ENCODE results near the gene NFIC.

NFIC gene

GRCh38 chr19:3471954-3472655 is 105.7 kb downstream of the NFIC start:
- DNase-seq = no peak

DNA sequence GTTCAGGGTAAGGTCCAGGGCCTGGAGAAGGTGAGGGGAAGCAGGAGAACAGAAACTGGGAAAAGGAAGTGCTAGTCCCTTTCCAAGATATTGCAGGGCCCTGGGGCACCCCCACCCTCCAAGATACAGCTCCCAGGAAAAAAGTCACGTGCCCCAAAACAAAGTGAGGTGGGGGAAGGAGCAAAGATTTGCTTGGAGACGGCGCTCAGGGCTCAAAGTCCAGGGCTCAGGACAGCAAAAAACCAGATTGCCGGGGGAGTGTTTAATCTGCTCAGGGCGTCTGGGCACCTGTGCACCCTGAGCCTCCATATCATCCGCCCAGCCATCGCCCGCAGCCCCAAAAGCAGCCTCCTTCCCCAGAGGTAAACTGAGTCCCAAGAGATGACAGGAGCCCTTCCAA is 107.6 kb downstream of the NFIC start:
- no peak for DNase-seq

- no peak for DNase-seq
Measured at GRCh38 chr19:3474614-3475013, 108.2 kb downstream of the NFIC start.

DNA sequence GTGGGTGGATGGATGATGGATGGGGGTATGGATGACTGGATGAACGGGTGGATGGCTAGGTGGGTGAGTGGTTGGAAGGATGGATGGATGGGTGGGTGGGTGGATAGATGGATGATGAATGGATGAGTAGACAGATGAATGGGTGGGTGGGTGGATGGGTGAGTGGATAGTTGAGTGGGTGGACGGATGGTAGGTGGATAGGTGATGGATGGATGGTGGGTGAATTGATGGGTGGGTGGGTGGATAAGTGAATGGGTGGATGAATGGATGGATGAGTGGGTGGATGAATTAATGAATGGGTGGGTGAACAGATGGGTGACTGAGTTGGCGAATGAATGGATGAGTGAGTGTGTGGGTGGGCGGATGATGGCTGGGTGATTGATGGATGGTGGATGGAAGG is 109.1 kb downstream of the NFIC start:
- DNase-seq = no peak

DNA sequence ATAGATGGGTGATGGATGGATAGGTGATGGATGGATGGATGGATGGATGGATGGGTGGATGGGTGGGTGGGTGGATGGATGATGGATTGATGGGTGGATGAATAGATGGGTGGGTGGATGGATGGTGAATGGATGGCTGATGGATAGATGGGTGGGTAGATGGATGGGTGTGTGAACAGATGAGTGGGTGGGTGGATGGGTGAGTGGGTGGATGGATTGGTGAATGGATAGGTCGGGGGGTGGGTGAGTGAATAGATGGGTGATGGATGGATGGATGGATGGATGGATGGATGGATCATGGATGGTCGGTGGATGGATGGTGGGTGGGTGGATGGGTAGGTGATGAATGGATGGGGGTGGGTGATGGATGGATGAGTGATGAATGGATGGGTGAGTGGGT is 110.4 kb downstream of the NFIC start:
- no peak for DNase-seq

DNA sequence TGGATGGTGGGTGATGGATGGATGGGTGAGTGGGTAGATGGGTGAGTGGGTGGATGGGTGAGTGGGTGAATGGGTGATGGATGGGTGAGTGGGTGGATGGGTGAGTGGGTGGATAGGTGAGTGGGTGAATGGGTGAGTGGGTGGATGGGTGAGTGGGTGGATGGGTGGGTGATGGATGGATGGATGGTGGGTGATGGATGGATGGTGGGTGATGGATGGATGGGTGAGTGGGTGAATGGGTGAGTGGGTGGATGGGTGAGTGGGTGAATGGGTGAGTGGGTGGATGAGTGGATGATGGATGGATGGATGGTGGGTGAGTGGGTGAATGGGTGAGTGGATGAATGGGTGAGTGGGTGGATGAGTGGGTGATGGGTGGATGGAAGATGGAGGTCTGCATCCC is 111.1 kb downstream of the NFIC start:
- DNase-seq = no peak

- DNase-seq = no peak
Measured at GRCh38 chr19:3477951-3478350, 111.6 kb downstream of the NFIC start.

- DNase-seq = no peak
Measured at GRCh38 chr19:3478409-3479176, 112.2 kb downstream of the NFIC start.

DNA sequence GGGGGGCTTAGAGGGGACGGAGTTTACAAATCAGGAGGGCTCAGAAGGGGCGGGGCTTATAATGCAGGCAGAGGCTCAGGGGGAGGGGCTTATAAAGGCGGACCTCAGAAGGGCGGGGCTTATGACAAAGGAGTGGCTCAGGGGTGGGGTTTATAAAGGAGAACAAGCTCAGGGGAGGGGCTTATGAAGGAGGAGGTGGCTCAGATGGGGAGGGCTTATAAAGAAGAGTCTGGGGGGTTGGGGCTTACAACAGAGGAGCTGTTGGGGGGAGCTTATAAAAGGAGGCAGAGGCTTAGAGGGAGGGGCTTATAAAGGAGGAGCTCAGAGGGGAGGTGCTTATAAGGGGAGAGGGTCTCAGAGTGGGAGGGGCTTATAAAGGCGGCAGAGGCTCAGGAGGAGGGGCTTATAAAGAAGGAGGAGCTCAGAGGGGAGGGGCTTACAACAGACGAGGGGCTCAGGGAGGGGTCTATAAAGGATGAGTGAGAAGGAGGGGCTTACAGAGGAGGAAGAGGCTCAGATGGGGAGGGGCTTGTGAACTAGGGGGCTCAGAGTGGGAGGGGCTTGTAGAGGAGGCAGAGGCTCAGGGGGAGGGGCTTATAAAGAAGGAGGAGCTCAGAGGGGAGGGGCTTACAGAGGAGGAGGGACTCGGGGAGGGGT is 112.9 kb downstream of the NFIC start:
- no peak for DNase-seq

GRCh38 chr19:3479834-3480215 is 113.4 kb downstream of the NFIC start:
- no peak for DNase-seq

- DNase-seq = no peak
Measured at GRCh38 chr19:3480383-3481091, 114.2 kb downstream of the NFIC start, which contains the start of gene SMIM24. TSS of gene SMIM24 (minus strand) at chr19:3480525. CDS start at chr19:3480463, 62 bp downstream.

DNA sequence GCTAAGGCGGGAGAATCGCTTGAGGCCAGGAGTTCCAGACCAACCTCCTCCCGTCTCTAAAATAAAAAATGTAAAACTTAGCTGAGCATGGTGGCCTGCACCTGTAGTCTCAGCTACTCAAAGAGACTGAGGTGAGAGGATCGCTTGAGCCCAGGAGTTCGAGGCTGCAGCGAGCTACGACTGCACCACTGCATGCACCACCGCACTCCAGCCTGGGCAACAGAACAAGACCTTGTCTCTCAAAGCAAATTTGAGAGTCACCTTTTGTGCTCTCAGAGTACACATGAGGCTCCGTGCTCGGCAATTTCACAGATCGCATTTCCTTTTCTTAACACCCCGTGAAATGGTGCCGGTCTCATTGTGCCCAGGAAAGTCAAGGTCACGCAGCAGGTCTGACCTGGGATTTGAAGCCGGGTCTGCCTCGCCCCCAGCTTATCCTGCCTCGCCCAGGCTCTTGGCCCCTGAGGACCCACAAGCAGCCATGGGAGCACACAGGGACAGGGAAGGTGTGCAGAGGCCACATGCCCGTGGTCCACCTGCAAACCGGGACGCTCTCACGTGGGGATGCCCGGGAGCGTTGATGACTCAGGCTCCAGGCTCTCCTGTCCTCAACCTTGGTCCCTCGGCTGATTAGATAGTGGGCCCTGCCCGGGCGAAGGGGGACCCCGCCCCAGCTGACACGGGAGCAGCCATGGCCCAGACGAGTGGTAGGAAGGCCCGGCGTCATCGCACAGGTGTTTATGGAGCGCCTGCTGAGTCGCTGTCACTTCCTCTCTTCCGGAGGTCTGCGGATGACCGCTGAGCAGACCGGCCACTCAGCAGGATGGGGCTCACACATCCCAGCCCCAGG is 115.1 kb downstream of the NFIC start:
- DNase-seq = no peak

DNA sequence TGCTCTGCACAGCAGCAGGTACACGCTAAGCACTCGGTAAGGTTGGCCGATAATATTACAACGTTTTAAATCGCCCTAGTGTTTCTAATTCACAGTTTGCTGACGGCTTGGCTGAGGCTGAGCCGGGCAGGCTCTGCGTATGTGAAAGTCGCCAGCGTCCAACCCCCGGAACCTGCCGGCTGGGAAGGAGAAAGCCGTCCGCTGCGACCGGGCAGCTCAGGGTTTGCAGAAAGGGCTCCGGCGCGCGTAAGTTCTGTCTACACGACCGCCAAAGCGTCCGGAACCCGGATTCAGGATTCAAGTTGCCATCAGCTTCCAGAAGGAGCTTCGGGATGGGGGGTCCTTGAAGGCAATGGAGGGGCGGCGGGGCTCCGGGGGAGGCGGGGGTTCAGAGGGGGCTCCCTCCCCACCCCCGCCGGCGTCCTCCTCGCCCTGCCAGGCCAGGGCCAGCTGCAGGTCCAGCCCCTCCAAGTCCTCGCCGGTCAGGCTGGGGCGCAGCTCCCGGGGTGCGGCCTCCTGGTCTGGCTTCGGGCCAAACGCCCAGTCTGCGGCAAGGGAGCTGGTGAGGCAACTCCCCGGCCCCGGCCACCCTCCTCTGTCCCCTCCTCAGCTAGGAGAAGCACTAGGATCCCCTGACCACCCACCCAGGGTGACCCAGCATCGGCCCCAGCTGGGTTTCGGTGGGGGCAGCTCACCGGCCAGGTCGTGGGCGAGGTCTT is 116.3 kb downstream of the NFIC start:
- no peak for DNase-seq

- DNase-seq = no peak
Measured at GRCh38 chr19:3483226-3483628, 116.8 kb downstream of the NFIC start, which contains the start of gene SMIM44. TSS of gene SMIM44 (minus strand) at chr19:3483441. CDS start at chr19:3483403, 38 bp downstream.

GRCh38 chr19:3491396-3492119 is 125.2 kb downstream of the NFIC start:
- DNase-seq = no peak

DNA sequence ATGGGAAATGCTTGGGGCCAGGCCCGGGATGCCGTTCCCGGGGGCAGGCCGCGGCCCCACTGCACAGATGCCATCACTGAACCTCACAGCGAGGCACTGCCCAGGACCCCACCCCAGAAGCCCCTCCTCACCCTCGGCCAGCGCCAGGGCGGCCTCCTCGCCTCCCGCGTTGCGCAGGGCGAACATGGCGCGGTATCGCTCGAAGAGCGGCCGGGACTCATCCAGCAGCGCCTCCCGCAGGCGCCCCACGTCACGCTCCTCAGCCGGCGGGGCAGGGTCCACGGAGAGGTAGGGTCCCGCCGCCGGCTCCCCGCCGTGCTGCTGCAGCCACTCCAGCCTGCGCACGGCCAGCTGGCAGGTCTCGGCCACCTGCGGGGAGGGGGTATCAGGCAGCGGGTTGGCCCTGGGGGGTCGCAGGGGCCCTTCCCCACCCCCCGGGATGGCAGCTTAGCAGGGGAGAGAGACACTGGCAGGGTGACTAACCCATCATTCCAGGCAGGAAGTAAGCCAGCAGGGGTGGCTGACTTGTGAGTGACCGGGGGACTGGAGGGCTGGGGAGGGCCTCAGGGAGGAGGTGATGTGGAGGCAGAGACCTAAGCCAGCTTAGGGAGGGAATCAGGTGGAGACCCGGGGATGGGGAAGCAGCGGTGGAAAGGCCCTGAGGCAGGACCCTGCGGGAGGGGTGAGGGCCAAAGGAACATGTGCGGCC is 125.9 kb downstream of the NFIC start:
- no peak for DNase-seq

GRCh38 chr19:3492919-3493318 is 126.5 kb downstream of the NFIC start:
- no peak for DNase-seq

- no peak for DNase-seq
Measured at GRCh38 chr19:3493651-3494050, 127.3 kb downstream of the NFIC start.

GRCh38 chr19:3494051-3494450 is 127.7 kb downstream of the NFIC start:
- DNase-seq = no peak

- no peak for DNase-seq
Measured at GRCh38 chr19:3494559-3494958, 128.2 kb downstream of the NFIC start.
